ENCODE results near the gene SQOR.

The SQOR gene

DNA sequence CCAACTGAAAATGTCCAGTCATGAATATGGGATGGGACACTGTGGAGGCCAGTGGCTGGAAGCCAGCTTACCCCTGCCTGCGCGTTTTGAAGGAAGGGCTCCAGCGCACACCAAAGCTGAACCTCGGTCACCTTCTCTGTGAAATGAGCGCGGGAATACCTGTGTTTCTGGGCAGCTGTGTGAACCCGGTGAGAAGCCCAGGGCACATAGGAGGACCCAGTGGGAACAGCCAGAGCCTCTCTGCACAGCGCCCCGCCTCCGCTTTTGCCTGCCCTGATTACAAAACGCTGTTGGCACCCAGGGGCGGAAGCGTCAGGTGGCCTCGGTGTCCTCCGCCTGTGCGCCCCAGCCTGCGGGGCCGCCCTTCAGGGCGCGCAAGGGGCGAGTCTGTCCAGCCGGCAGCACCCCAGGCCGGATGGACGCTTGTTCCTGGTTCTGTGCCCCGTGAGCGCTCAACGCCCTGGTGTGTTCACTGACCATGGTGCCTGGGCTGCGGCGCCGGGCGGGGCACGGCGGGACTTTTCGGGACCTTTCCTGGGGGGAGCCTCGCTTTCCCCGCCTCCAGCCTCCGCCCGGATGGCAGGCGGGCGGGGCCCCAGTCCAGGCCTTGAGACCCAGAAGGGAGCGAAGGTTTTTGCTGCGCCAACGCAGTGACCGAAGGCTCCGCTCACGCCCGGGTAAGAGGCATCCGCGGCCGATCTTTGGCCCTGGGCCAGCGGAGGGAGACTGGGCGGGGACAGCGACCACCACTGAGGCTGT is at the start of gene SQOR:
TSS of gene SQOR (plus strand) at position 598 of the 759 bp plus-strand sequence. CDS start 23,895 bp downstream, outside the sequence.
- no peak for DNase-seq

GRCh38 chr15:45585069-45585791 is 49.6 kb upstream of the SQOR start:
- no peak for DNase-seq

DNA sequence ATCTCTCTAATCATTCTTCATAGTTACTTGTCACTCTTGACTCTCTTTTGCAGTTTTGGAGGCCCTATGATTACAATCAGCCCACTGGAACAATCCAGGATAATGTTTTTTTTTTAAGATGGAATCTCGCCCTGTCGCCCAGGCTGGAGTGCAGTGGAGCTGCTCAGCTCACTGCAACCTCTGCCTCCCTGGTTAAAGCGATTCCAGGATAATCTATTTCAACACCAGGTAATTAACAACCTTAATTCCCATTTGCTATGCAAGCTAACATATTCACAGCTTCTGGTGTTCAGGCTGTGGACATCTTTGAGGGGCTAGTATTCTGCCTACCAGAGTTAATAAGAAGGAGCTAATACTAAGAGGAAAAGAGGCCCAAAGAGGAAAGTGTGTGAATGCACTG is 48.7 kb upstream of the SQOR start:
- DNase-seq, result no peak

GRCh38 chr15:45586601-45587094 is 48.2 kb upstream of the SQOR start:
- DNase-seq, result no peak

DNA sequence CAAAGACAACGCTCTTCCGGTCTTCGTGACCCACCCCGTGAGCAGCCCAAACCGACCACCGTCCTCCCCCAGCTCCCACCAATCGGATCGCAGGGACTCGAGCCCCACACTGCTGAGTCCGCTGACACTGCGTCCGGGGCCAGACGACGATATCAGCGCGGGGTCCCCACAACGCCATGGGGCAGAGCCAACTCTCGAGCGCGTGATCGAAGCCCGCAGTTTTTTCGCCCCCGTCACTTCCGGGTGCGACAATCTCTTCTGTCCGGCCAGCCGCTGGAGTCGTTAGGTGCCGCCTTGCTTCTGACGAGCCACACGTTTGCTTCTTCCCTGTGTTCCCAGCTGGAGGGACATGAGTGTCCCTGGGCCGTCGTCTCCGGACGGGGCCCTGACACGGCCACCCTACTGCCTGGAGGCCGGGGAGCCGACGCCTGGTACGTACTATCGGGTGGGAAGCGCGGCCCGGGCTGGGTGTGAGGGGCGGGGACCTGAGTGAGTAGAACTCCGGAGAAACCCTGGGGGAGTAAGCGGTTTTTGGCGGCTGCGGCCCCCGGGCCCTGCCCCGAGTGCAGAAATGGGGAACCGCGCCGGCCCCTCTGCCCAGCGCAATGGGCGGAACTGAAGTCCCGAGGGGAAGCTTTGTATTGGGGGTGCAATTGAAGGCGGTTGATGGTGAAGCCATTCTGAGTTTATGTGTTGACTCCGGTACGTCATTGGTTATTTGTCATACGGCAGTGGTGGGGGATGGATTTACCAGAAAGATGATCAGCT is 47.5 kb upstream of the SQOR start, which contains the start of gene BLOC1S6:
TSS of gene BLOC1S6 (plus strand) at position 285 of the 768 bp plus-strand sequence. CDS start at position 350, 65 bp downstream.
- peak; percentile 77 for DNase-seq

DNA sequence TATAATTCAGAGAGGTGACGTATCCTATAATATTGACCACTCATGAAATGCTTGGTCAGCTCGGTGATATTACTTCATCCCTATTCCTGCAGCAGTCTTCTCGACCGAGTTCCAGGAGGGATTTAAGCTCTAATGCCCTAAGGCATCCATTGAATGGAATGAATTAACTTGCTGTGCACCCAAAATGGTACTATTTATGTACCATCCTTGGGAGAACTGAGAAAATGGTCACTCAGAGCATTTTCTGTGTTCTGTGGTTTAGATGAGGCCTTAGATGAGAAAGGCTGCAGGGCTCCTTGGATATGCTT is 47.0 kb upstream of the SQOR start:
- no peak for DNase-seq

DNA sequence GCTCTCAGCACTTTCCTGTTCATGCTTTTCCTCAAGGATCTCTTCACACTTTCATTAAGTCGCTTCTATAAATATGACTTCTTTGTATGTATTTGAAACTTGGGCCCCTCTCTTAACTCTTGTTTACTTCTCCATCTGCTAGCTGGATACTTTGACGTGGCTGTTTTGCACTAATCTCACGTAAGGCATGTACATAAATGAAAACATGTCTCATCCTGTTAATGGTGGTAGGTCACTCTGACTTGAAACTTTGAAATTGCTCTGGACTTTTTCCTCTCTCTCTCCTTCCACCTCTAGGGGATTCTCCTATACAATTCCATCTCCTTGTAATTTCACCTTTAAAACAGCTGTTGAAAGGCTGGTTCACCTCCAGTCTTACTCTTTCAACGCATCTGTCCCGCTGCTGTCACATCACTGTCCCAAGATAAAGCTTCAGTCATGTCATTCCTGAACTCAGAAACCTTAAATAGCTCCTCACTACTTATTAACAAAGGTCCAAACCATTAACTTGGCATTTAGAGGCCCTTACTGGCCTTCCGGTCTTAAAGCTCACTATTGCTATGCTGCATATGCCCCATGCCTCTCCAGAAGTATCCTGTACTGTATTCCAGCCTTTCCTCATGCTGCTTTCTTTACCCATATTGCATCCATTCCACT is 46.5 kb upstream of the SQOR start:
- DNase-seq, result no peak

- no peak for DNase-seq
Observed at GRCh38 chr15:45589256-45589655, 45.6 kb upstream of the SQOR start.

DNA sequence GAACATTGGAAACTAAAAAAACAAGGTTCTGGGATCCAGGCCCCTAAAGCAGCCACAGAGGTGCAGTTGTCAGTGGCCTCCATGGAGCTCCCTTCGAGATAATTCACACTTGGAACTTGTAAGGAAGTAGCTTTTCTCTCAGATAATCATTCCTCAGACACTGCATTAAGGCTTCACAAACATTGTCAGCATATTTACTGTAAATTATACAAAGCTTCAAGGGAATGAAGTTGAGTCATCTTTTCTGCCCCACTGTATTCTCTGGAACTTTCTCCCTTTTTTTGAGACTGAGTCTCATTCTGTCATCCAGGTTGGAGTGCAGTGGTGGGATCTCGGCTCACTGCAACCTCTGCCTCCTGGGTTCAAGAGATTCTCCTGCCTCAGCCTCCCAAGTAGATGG is 40.5 kb upstream of the SQOR start:
- no peak for DNase-seq

DNA sequence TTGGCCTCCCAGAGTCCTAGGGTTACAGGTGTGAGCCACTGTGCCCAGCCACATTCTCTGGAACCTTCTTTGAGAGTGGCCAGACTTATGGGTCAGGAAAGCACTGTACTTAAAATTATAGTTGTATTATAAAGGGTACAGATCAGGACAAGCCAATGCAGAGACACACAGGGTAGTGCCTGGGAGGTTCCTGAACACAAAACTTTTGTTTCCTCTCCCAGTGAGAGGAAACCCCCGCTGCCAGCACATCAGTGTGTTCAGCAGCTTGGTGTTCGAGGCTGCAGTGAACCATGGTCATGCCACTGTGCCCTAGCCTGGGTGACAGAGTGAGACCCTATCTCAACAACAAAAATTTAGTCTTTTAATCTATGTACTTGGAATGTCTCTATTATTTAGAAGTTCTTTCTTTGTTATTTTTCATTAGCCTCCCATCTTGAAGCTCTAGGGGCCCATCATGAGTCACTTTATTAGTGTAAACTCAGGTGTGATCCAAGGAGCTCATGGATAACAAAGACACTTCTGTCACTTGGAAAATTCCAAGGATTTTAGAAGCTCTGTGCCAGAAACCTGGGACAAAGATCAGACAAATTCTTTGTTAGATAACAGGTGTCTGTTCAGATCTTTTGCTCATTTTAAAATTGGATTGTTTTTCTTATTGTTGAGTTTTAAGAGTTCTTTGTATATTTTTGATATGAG is 39.8 kb upstream of the SQOR start:
- no peak for DNase-seq

GRCh38 chr15:45603881-45604280 is 30.9 kb upstream of the SQOR start:
- no peak for DNase-seq

GRCh38 chr15:45604326-45604725 is 30.5 kb upstream of the SQOR start:
- DNase-seq, result no peak

- DNase-seq, result no peak
Observed at GRCh38 chr15:45606413-45606812, 28.4 kb upstream of the SQOR start.

DNA sequence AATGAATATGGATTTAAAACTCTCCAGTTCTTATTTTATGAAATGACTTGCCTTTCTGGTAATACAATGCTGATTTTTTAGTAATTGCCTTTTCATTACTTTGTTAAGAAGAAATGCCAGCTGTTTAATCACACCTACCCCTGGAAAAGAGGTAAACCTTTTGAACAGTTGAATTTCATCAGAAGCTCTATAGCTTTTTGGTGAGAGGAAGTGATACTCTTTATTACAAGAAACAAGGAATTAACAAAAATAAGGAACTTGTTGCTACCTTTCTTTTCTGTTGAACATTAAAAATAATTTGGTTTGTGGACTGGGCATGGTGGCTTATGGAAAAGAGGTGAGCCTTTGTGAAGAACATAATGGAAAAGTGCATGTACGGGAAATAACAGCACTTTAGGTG is 28.0 kb upstream of the SQOR start:
- DNase-seq, result no peak

- DNase-seq, result no peak
Observed at GRCh38 chr15:45611305-45611704, 23.5 kb upstream of the SQOR start.

- DNase-seq, result no peak
Observed at GRCh38 chr15:45612790-45613415, 21.9 kb upstream of the SQOR start.

DNA sequence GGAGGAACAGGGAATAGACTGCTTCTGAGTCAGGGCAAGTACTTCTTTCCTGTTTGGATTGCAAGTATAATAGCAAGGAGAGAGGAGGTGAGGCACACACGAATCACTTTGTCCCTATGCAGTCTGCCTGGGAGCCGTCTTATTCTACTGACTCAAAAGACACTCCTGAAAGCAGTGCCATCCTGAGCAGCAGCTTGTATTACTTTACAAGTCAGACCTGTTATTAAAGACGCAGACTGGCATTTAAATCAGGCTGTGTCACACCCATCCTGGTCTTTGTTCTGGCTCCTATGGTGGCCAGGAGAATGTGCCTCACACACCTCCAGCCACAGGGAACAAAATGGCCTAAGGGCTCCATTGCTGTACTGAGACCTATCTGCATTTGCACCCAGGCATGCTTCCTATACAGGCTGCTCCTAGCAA is 17.9 kb upstream of the SQOR start:
- no peak for DNase-seq

GRCh38 chr15:45618813-45619212 is 16.0 kb upstream of the SQOR start:
- DNase-seq, result no peak

DNA sequence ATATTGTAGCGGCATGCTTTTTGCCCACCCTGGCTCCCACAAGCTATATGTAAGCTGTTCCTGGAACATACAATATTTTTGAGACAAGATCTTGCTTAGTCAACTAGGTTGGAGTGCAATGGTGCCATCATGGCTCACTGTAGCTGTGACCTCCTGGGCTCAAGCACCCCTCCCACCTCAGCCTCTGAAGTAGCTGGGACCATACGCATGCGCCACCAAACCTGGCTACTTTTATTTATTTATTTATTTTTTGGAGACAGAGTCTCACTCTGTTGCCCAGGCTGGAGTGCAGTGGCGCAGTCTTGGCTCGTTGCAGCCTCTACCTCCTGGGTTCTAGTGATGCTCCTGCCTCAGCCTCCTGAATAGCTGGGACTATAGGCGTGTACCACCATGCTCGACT is 6.7 kb upstream of the SQOR start:
- no peak for DNase-seq

- DNase-seq, result no peak
Observed at GRCh38 chr15:45630917-45631691, 3.7 kb upstream of the SQOR start.

DNA sequence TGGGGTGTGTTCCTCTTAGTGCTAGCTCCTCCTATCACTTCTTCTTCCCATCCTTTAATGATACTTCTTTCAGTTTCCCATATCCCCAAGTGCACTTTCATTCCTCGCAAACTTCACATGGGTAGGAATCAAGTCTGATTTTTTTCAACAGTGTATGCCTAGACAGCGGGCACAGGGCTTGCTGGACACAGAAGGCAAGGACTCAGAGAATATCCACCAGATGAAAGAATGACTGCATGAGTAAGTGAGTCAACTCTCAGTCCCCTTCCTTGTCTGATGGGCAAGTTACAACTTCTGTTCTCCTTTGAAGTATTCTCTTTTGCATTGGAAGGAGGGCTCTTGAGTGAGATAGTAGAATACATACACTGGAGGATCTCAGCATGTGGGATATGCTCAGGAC is 3.1 kb upstream of the SQOR start:
- DNase-seq, result no peak

All from NCI-H1694 treated with DMSO at 0.1 percent for 48 hours (cell line).